ENCODE data around the gene GPR150. TPM values are rescaled to one million over a fixed set of nuclear protein-coding genes. Genes with fewer than 3 reads are reported as not detected.

Gene GPR150
- total and polyA plus RNA-seq, 2 of the 4 experiments (the other 2 are of a cell fraction): under 0.01 to 0.10 TPM

GRCh38 chr5:95631255-95631958 is 11.5 kb downstream of the GPR150 start:
- POLR2A ChIA-PET (ENCODE audit: unreplicated experiment): no interaction called here
- BruUV-seq (replicated peaks): no TSS peak

More at GRCh38 chr5:95631255-95631958, 11.5 kb downstream of the GPR150 start:
- H4K5ac ChIP-seq (ENCODE audit: low read depth, low read length): peak overlapping the region; percentile 64; the same call in 1 of the 2 replicates
- no CpG with 5 or more reads among the region's 2 CpGs for WGBS, 2 experiments (ENCODE audit: extremely low coverage in 2 of 2, insufficient read length in 1 of 2)
- dilution Hi-C loops (cut with HindIII; ENCODE audit: low sequenced_read_pairs, unreplicated experiment): no loop called here
- H3K4me1 ChIP-seq (ENCODE audit: control insufficient read depth, insufficient read depth, low read length): peaks cover 2% of the 10 kb centered on the region
- H3K14ac ChIP-seq (replicated peaks; ENCODE audit: low read depth, low read length): peak overlapping the region; percentile 20
- intact Hi-C loops (cut with micrococcal nuclease): no loop called here
- in situ Hi-C loops (cut with MboI; ENCODE audit: low sequenced_read_pairs): loop anchor here (25.0 kb wide), 1 partner anchor 681 kb away; no protein-coding TSS in a partner anchor
- peak overlapping the region; percentile 27; the same call in 1 of the 2 replicates for H3K18ac ChIP-seq (ENCODE audit: low read depth, low read length)
- H3K27me3 ChIP-seq (ENCODE audit: control insufficient read depth, insufficient read depth, low read length): no peaks in the 10 kb centered on the region
- DNase-seq (peak; percentile 89), ATAC-seq (ENCODE audit: low read depth) (peak; percentile 67)
- H2BK20ac ChIP-seq (ENCODE audit: low read depth, low read length): peak overlapping the region; percentile 83
- H3K4ac ChIP-seq (ENCODE audit: low read depth, low read length): peak overlapping the region; percentile 72; the same call in 1 of the 2 replicates
- CTCF ChIA-PET: interaction anchor here (0.6 kb wide), 1 partner anchor 11 kb away, joined by 3 read pairs; no protein-coding TSS in a partner anchor
- H3K9me3 ChIP-seq (ENCODE audit: control insufficient read depth, insufficient read depth, low read length): no peaks in the 10 kb centered on the region
- H2AFZ ChIP-seq (replicated peaks; ENCODE audit: low read length, poor library complexity): no peak overlapping the region
- no peak overlapping the region for H3K9ac ChIP-seq (ENCODE audit: low read depth, low read length)
- TF ChIP-seq CEBPB (IDR thresholded peaks at IDR 0.05; ENCODE audit: low read depth, low read length): peak; percentile 36; the same call in 1 of the 2 replicates
- TF ChIP-seq CHD1 (IDR thresholded peaks at IDR 0.05; ENCODE audit: low read depth, low read length): no peak
- peak; percentile 7; the same call in 1 of the 2 replicates for TF ChIP-seq FOS (IDR thresholded peaks at IDR 0.05; ENCODE audit: low read depth, low read length)
- no peak for TF ChIP-seq MXI1 (IDR thresholded peaks at IDR 0.05; ENCODE audit: borderline replicate concordance, low read depth, low read length)
- no peak for TF ChIP-seq MAZ (IDR thresholded peaks at IDR 0.05; ENCODE audit: borderline replicate concordance, low read depth, low read length)
- no peak for TF ChIP-seq CTCF (conservative IDR thresholded peaks at IDR 0.05; ENCODE audit: low read depth, low read length)
- no peak for TF ChIP-seq RFX5 (IDR thresholded peaks at IDR 0.05; ENCODE audit: low read depth, low read length)
- H4K8ac ChIP-seq (ENCODE audit: low read depth in 2 of 2, low read length in 2 of 2): peak overlapping the region in 1 of 2 experiments; percentile 95; a peak in 3 of 4 replicates
- H3K36me3 ChIP-seq (ENCODE audit: control insufficient read depth, insufficient read depth, low read length): no peaks in the 10 kb centered on the region
- H3K23ac ChIP-seq (ENCODE audit: low read depth, low read length): no peak overlapping the region; the same call in 1 of the 2 replicates
- no peaks in the 10 kb centered on the region for H4K20me1 ChIP-seq (ENCODE audit: insufficient read depth, low read length)
- peak overlapping the region; percentile 36; the same call in 1 of the 3 replicates for H2BK15ac ChIP-seq (ENCODE audit: low read depth, low read length)
- H3K4me2 ChIP-seq (ENCODE audit: low read depth, low read length): peak overlapping the region; percentile 72
- H3K56ac ChIP-seq (ENCODE audit: extremely low read depth, insufficient read depth, low read length): no peak overlapping the region
- no peak overlapping the region for H3K4me3 ChIP-seq (ENCODE audit: insufficient read depth, low read depth, low read length)
- no peak overlapping the region for H2AK9ac ChIP-seq (replicated peaks; ENCODE audit: low read depth, low read length, poor library complexity)
- no peaks in the 10 kb centered on the region for H3K79me1 ChIP-seq (ENCODE audit: low read depth in 1 of 2, low read length in 2 of 2)
- peak overlapping the region; percentile 69; the same call in 1 of the 2 replicates for H2BK120ac ChIP-seq (ENCODE audit: low read depth, low read length)
- H2BK5ac ChIP-seq (ENCODE audit: low read depth, low read length, poor library complexity, severe bottlenecking): peak overlapping the region; percentile 57
- H3K9me1 ChIP-seq (ENCODE audit: insufficient read depth, low read length): peaks cover 3% of the 10 kb centered on the region; the same call in 1 of the 2 replicates
- H3K27ac ChIP-seq (ENCODE audit: insufficient read depth, low read length): no peak overlapping the region
- H4K91ac ChIP-seq (ENCODE audit: insufficient read depth, low read depth, low read length): no peak overlapping the region; the same call in 1 of the 2 replicates
- no peak overlapping the region; the same call in 1 of the 2 replicates for H2AK5ac ChIP-seq (ENCODE audit: low read depth, low read length)

Measured in IMR-90 (cell line).